K562 (cell line): ENCODE measurements around the gene NBEA. TPM values are rescaled to one million over a fixed set of nuclear protein-coding genes. Genes with fewer than 3 reads are reported as not detected.

ENCODE experiments used
- ATAC-seq: fragments of 200-7000 bp; cut with Tn5 transposase; 3 replicates; pipeline ENCODE4 v1.9.1; 2020; ENCODE audit warnings: moderate library complexity
- BruUV-seq: library from RNA; stranded (reverse); fragments of 400-500 nt; replicated peaks from 2 replicates; lab custom pipeline; 2021; lab: Mats Ljungman, UMichigan
- CTCF ChIA-PET: fragments of 300-600 bp; formaldehyde crosslinking; extraction: SDS; loops from one replicate; lab custom pipeline; 2021; ENCODE audit warnings: low intra/inter-chr PET ratio; lab: Yijun Ruan, JAX
- POLR2A ChIA-PET: fragments of 300-600, 350-650 bp; sonication (Branson Sonifier 250); formaldehyde crosslinking; extraction: SDS; loops from one replicate; lab custom pipeline; 2021; ENCODE audit warnings: antibody characterized with exemption, inconsistent platforms; lab: Yijun Ruan, JAX
- DNase-seq, 4 experiments: peaks; one replicate each; pipeline versions ENCODE4 v3.0.0 to v3.0.0-alpha.2; 2011 to 2018; ENCODE audit warnings: low spot score in 3 of 4, mixed read lengths in 3 of 4; ENCODE audit errors: extremely low read depth in 1 of 4
- FAIRE-seq: peaks from 2 replicates; lab custom pipeline; 2011; peaks lifted over from hg19 to GRCh38; lab: Jason Lieb, UNC
- H2AFZ ChIP-seq: 2 replicates; pipeline ENCODE4 v1.6.0; 2011; ENCODE audit warnings: low read depth, low read length, control low read depth, inconsistent platforms
- H3K27ac ChIP-seq: fragments of 200-600 bp; 3 replicates; pipeline ENCODE4 v1.8.0; 2011; ENCODE audit warnings: low read depth, mild to moderate bottlenecking, control low read depth, inconsistent platforms, low read length, moderate library complexity, mixed read lengths; ENCODE audit errors: extremely low read depth
- H3K27me3 ChIP-seq, 2 experiments: fragments of 300-600 bp in 1 of 2; 2 replicates in 1 of 2; 3 replicates in 1 of 2; pipeline versions ENCODE4 v1.6.0 to v1.8.0; 2011; ENCODE audit warnings: inconsistent platforms in 2 of 2, low read length in 2 of 2, mild to moderate bottlenecking in 1 of 2, mixed read lengths in 1 of 2, moderate library complexity in 1 of 2; ENCODE audit not compliant: control insufficient read depth in 2 of 2, insufficient read depth in 2 of 2
- H3K36me3 ChIP-seq: fragments of 300-600 bp; 3 replicates; pipeline ENCODE4 v1.8.0; 2011; ENCODE audit warnings: mild to moderate bottlenecking, low read length, inconsistent platforms; ENCODE audit not compliant: control insufficient read depth, insufficient read depth
- H3K4me1 ChIP-seq, 2 experiments: fragments of 200-600 bp in 1 of 2; replicated peaks in 1 of 2; 2 replicates in 1 of 2; 3 replicates in 1 of 2; pipeline versions ENCODE4 v1.5.1 to v1.8.0; 2011; ENCODE audit warnings: inconsistent platforms in 2 of 2, low read length in 2 of 2, mild to moderate bottlenecking in 1 of 2, mixed read lengths in 1 of 2, moderate library complexity in 1 of 2; ENCODE audit not compliant: control insufficient read depth in 2 of 2, insufficient read depth in 2 of 2
- H3K4me2 ChIP-seq: 2 replicates; pipeline ENCODE4 v1.6.1; 2011; ENCODE audit warnings: low read length, control low read depth, inconsistent platforms, mixed read lengths; ENCODE audit not compliant: insufficient read depth
- H3K4me3 ChIP-seq: fragments of 200-600 bp; sonication (generic), shearing (Covaris generic); 2 replicates; pipeline ENCODE4 v1.5.1; 2016; ENCODE audit warnings: control low read depth, inconsistent platforms
- H3K79me2 ChIP-seq: fragments of 200-600 bp; 3 replicates; pipeline ENCODE4 v1.8.0; 2011; ENCODE audit warnings: low read length, inconsistent platforms; ENCODE audit not compliant: control insufficient read depth, insufficient read depth
- H3K9ac ChIP-seq, 2 experiments: 2 replicates each; pipeline versions ENCODE4 v1.6.0 to v1.6.1; 2011; ENCODE audit warnings: low read depth in 2 of 2, low read length in 2 of 2, control low read depth in 1 of 2, inconsistent platforms in 1 of 2, mild to moderate bottlenecking in 1 of 2, mixed read lengths in 1 of 2; ENCODE audit not compliant: insufficient read depth in 1 of 2
- H3K9me1 ChIP-seq: one replicate; pipeline ENCODE4 v1.6.0; 2011; ENCODE audit warnings: inconsistent platforms, mild to moderate bottlenecking, low read length, moderate library complexity; ENCODE audit not compliant: control insufficient read depth, insufficient read depth
- H3K9me3 ChIP-seq: replicated peaks from 2 replicates; pipeline ENCODE4 v1.5.1; 2011; ENCODE audit warnings: low read depth, low read length, inconsistent platforms; ENCODE audit not compliant: control insufficient read depth, insufficient read depth
- H4K20me1 ChIP-seq: replicated peaks from 2 replicates; pipeline ENCODE4 v1.6.1; 2011; ENCODE audit warnings: low read length, inconsistent platforms, mixed read lengths; ENCODE audit not compliant: control insufficient read depth, insufficient read depth
- FOXK1 ChIP-seq: sonication (generic); formaldehyde crosslinking; IDR thresholded peaks from 2 replicates; pipeline ENCODE4 v1.8.0; 2022; ENCODE audit warnings: missing genetic modification reagents, mild to moderate bottlenecking, borderline replicate concordance
- GTF2A2 ChIP-seq: IDR thresholded peaks from 2 replicates; pipeline ENCODE4 v1.6.1; 2016; ENCODE audit warnings: mild to moderate bottlenecking, missing genetic modification characterization, missing compliant biosample characterization
- NR3C1 ChIP-seq: sonication (generic); formaldehyde crosslinking; IDR thresholded peaks from 2 replicates; pipeline ENCODE4 v1.8.1; 2022; ENCODE audit warnings: missing genetic modification reagents
- SMAD4 ChIP-seq: fragments of 250-450 bp; sonication (Bioruptor Pico); conservative IDR thresholded peaks from 2 replicates; pipeline ENCODE4 v1.8.0; 2021; ENCODE audit warnings: inconsistent platforms, mild to moderate bottlenecking, moderate library complexity
- YY1 ChIP-seq, 3 experiments: IDR thresholded peaks; 2 replicates each; pipeline ENCODE4 v1.6.1; 2011; ENCODE audit warnings: low read length in 2 of 3, mild to moderate bottlenecking in 2 of 3, moderate library complexity in 2 of 3, borderline replicate concordance in 1 of 3, control low read depth in 1 of 3, low read depth in 1 of 3; ENCODE audit not compliant: insufficient read depth in 3 of 3, insufficient replicate concordance in 2 of 3, control insufficient read depth in 1 of 3, insufficient read length in 1 of 3; ENCODE audit errors: extremely low read depth in 1 of 3
- ZC3H4 ChIP-seq: sonication (generic); formaldehyde crosslinking; IDR thresholded peaks from 2 replicates; pipeline ENCODE4 v1.9.0; 2021; ENCODE audit warnings: missing genetic modification reagents, borderline replicate concordance
- ZNF217 ChIP-seq: sonication (generic); formaldehyde crosslinking; IDR thresholded peaks from 2 replicates; pipeline ENCODE4 v1.8.0; 2022; ENCODE audit warnings: mild to moderate bottlenecking, missing genetic modification reagents
- ZNF699 ChIP-seq: fragments of 250-450 bp; sonication (Bioruptor Pico); IDR thresholded peaks from 2 replicates; pipeline ENCODE4 v1.8.0; 2021; ENCODE audit warnings: mild to moderate bottlenecking, moderate library complexity; ENCODE audit not compliant: insufficient replicate concordance
- WGBS: fragments of 100-300 bp; shearing (Covaris generic); methylation state at CpG from one replicate; pipeline ENCODE4 v1.1.6; 2016; ENCODE audit warnings: low coverage, mixed read lengths; ENCODE audit not compliant: insufficient coverage; ENCODE audit errors: missing lambda C conversion rate; 5-methylcytosine and 5-hydroxymethylcytosine counted together
- in situ Hi-C: fragments of 300-500 bp; cut with MboI; formaldehyde crosslinking; loops from 4 replicates; pipeline ENCODE4 v1.15.0; 2018; ENCODE audit warnings: inconsistent platforms, mixed read lengths
- intact Hi-C: fragments of 100-400 bp; cut with micrococcal nuclease; formaldehyde crosslinking; loops from 2 replicates; pipeline ENCODE4 v1.14.2; 2022
- polyA plus RNA-seq, 8 experiments: library from polyadenylated mRNA; depleted of rRNA in 4 of 8; stranded (reverse) in 5 of 8; unstranded in 3 of 8; fragments of >200 nt; fragmentation: Nextera tagmentation in 2 of 8; fragmentation: Illumina TruSeq in 1 of 8; extraction: Ambion mirVana in 2 of 8; extraction: Trizol in 1 of 8; gene quantifications; 2 replicates each; pipeline versions ENCODE4 v1.2.1 to v1.2.3, GENCODE V29; 2011 to 2014; ENCODE audit warnings: inconsistent platforms in 1 of 8, missing spikeins in 1 of 8
- total RNA-seq, 7 experiments: library from RNA; depleted of rRNA in 6 of 7; stranded (reverse); fragments of >200 nt in 6 of 7; fragmentation: Illumina TruSeq in 2 of 7; extraction: Trizol in 2 of 7; gene quantifications; 2 replicates each; pipeline versions ENCODE4 v1.2.1 to v1.2.3, GENCODE V29; 2011 to 2021; ENCODE audit warnings: low replicate concordance in 1 of 7
- TF ChIP-seq, protein P1 (sequence below): sonication (generic); formaldehyde crosslinking; IDR thresholded peaks from 2 replicates; pipeline ENCODE4 v1.9.0; 2022; ENCODE audit warnings: mild to moderate bottlenecking, missing genetic modification reagents
- TF ChIP-seq, protein P2 (sequence below): fragments of 200-600 bp; sonication (generic); IDR thresholded peaks from one replicate; pipeline ENCODE4 v1.6.1; 2012; ENCODE audit warnings: mild to moderate bottlenecking, low read depth, low read length, inconsistent platforms

The NBEA gene
- total and polyA plus RNA-seq, 9 of the 15 experiments (the other 6 are each of a cell fraction or from before 2014, with no cell fraction given): 0.03 to 0.94 (median 0.05) TPM; not detected in 2

DNA sequence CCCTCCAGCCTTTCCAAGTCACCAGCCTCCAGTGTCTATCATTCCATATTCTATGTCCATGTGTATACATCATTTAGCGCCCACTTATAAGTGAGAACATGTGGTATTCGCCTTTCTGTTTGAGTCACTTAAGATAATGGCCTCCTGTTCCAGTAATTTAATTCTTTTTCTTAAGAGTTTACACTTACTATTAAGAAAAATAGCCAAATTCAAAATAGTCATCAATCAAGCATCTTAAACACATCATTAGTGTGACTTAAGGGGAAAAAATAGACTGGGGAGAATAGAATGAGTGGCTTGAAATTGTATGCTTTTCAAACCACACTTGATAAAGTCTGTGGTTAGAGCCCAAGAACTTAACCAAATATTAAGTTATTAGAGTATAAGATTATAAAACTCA, 286.5 kb downstream of the NBEA start:
- 3% methylated on average over 2 of the region's 2 CpGs for WGBS
- ATAC-seq: no peak
- no peak overlapping the region for H3K4me2 ChIP-seq
- intact Hi-C loops (no loop called here), in situ Hi-C loops (no loop called here)
- H3K9ac ChIP-seq: no peak overlapping the region
- DNase-seq: no peak
- no peaks in the 10 kb centered on the region for H3K79me2 ChIP-seq
- H3K4me3 ChIP-seq: no peak overlapping the region
- no peaks in the 10 kb centered on the region for H3K9me1 ChIP-seq
- no peaks in the 10 kb centered on the region for H3K4me1 ChIP-seq
- FAIRE-seq: no peak
- H4K20me1 ChIP-seq: no peaks in the 10 kb centered on the region
- no TSS peak for BruUV-seq
- H3K36me3 ChIP-seq: no peaks in the 10 kb centered on the region
- no peaks in the 10 kb centered on the region for H3K27me3 ChIP-seq
- no peak overlapping the region for H3K27ac ChIP-seq
- H2AFZ ChIP-seq: no peak overlapping the region
- CTCF ChIA-PET: no interaction called here
- POLR2A ChIA-PET: no interaction called here
- no peaks in the 10 kb centered on the region for H3K9me3 ChIP-seq
- TF ChIP-seq FOXK1 (CRISPR knock-in tag): no peak
- TF ChIP-seq, protein P1, sequence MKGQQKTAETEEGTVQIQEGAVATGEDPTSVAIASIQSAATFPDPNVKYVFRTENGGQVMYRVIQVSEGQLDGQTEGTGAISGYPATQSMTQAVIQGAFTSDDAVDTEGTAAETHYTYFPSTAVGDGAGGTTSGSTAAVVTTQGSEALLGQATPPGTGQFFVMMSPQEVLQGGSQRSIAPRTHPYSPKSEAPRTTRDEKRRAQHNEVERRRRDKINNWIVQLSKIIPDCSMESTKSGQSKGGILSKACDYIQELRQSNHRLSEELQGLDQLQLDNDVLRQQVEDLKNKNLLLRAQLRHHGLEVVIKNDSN (CRISPR knock-in tag): no peak
- TF ChIP-seq NR3C1: no peak
- no peak for TF ChIP-seq YY1 (IDR thresholded peaks at IDR 0.05; ENCODE audit: borderline replicate concordance in 1 of 3, control insufficient read depth in 1 of 3, extremely low read depth in 1 of 3, insufficient read depth in 3 of 3, insufficient read length in 1 of 3, insufficient replicate concordance in 2 of 3, low read depth in 1 of 3, low read length in 2 of 3)
- TF ChIP-seq, protein P2, sequence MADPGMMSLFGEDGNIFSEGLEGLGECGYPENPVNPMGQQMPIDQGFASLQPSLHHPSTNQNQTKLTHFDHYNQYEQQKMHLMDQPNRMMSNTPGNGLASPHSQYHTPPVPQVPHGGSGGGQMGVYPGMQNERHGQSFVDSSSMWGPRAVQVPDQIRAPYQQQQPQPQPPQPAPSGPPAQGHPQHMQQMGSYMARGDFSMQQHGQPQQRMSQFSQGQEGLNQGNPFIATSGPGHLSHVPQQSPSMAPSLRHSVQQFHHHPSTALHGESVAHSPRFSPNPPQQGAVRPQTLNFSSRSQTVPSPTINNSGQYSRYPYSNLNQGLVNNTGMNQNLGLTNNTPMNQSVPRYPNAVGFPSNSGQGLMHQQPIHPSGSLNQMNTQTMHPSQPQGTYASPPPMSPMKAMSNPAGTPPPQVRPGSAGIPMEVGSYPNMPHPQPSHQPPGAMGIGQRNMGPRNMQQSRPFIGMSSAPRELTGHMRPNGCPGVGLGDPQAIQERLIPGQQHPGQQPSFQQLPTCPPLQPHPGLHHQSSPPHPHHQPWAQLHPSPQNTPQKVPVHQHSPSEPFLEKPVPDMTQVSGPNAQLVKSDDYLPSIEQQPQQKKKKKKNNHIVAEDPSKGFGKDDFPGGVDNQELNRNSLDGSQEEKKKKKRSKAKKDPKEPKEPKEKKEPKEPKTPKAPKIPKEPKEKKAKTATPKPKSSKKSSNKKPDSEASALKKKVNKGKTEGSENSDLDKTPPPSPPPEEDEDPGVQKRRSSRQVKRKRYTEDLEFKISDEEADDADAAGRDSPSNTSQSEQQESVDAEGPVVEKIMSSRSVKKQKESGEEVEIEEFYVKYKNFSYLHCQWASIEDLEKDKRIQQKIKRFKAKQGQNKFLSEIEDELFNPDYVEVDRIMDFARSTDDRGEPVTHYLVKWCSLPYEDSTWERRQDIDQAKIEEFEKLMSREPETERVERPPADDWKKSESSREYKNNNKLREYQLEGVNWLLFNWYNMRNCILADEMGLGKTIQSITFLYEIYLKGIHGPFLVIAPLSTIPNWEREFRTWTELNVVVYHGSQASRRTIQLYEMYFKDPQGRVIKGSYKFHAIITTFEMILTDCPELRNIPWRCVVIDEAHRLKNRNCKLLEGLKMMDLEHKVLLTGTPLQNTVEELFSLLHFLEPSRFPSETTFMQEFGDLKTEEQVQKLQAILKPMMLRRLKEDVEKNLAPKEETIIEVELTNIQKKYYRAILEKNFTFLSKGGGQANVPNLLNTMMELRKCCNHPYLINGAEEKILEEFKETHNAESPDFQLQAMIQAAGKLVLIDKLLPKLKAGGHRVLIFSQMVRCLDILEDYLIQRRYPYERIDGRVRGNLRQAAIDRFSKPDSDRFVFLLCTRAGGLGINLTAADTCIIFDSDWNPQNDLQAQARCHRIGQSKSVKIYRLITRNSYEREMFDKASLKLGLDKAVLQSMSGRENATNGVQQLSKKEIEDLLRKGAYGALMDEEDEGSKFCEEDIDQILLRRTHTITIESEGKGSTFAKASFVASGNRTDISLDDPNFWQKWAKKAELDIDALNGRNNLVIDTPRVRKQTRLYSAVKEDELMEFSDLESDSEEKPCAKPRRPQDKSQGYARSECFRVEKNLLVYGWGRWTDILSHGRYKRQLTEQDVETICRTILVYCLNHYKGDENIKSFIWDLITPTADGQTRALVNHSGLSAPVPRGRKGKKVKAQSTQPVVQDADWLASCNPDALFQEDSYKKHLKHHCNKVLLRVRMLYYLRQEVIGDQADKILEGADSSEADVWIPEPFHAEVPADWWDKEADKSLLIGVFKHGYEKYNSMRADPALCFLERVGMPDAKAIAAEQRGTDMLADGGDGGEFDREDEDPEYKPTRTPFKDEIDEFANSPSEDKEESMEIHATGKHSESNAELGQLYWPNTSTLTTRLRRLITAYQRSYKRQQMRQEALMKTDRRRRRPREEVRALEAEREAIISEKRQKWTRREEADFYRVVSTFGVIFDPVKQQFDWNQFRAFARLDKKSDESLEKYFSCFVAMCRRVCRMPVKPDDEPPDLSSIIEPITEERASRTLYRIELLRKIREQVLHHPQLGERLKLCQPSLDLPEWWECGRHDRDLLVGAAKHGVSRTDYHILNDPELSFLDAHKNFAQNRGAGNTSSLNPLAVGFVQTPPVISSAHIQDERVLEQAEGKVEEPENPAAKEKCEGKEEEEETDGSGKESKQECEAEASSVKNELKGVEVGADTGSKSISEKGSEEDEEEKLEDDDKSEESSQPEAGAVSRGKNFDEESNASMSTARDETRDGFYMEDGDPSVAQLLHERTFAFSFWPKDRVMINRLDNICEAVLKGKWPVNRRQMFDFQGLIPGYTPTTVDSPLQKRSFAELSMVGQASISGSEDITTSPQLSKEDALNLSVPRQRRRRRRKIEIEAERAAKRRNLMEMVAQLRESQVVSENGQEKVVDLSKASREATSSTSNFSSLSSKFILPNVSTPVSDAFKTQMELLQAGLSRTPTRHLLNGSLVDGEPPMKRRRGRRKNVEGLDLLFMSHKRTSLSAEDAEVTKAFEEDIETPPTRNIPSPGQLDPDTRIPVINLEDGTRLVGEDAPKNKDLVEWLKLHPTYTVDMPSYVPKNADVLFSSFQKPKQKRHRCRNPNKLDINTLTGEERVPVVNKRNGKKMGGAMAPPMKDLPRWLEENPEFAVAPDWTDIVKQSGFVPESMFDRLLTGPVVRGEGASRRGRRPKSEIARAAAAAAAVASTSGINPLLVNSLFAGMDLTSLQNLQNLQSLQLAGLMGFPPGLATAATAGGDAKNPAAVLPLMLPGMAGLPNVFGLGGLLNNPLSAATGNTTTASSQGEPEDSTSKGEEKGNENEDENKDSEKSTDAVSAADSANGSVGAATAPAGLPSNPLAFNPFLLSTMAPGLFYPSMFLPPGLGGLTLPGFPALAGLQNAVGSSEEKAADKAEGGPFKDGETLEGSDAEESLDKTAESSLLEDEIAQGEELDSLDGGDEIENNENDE: no peak
- no peak for TF ChIP-seq ZNF217
- no peak for TF ChIP-seq ZC3H4 (CRISPR knock-in tag)
- TF ChIP-seq SMAD4: no peak
- TF ChIP-seq ZNF699 (CRISPR knock-in tag): no peak
- TF ChIP-seq GTF2A2 (tag): no peak
